PC-9 (cell line): ENCODE measurements around the gene EXO1.

Experiments
- EZH2 ChIP-seq: fragments of 200-600 bp; sonication (generic); IDR thresholded peaks from 2 replicates; pipeline ENCODE4 v1.8.0; 2017; ENCODE audit warnings: antibody characterized with exemption, low read depth
- TF ChIP-seq, protein P1 (sequence below): fragments of 200-600 bp; sonication (generic); conservative IDR thresholded peaks from 2 replicates; pipeline ENCODE4 v1.6.1; 2017; ENCODE audit warnings: mixed run types, antibody characterized with exemption, mild to moderate bottlenecking, moderate library complexity

DNA sequence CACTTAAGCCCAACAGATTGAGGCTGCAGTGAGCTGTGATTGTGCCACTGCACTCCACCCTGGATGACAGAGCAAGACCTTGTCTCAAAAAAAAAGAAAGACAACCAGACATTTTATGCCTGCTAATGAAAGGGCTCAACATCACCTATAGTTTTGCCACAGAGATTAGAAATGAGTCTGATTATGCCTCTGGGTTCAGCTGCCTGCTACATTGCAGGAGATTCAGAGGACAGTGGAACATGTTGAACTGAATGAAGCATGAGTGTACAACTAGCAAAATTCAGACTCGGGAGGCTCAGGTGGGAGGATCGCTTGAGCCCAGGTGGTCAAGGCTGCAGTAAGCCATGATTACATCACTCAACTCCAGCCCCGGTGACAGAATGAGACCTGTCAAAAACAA, 46.0 kb downstream of the EXO1 start:
- TF ChIP-seq, protein P1, sequence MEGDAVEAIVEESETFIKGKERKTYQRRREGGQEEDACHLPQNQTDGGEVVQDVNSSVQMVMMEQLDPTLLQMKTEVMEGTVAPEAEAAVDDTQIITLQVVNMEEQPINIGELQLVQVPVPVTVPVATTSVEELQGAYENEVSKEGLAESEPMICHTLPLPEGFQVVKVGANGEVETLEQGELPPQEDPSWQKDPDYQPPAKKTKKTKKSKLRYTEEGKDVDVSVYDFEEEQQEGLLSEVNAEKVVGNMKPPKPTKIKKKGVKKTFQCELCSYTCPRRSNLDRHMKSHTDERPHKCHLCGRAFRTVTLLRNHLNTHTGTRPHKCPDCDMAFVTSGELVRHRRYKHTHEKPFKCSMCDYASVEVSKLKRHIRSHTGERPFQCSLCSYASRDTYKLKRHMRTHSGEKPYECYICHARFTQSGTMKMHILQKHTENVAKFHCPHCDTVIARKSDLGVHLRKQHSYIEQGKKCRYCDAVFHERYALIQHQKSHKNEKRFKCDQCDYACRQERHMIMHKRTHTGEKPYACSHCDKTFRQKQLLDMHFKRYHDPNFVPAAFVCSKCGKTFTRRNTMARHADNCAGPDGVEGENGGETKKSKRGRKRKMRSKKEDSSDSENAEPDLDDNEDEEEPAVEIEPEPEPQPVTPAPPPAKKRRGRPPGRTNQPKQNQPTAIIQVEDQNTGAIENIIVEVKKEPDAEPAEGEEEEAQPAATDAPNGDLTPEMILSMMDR = no peak
- no peak for TF ChIP-seq EZH2
